Gastroesophageal sphincter (tissue), 4 donors: Measurements from ENCODE around the gene MTSS2. TPM values are rescaled to one million over a fixed set of nuclear protein-coding genes. Genes with fewer than 3 reads are reported as not detected.
A peak's percentile ranks its signal among the peaks of the same experiment; 100 is the strongest.

ENCODE experiments used
- ATAC-seq: fragments of 150-250 bp; one replicate; pipeline ENCODE4 v1.9.1; 2016; ENCODE audit warnings: mild to moderate bottlenecking, moderate library complexity
- H3K27ac ChIP-seq, 4 donors: fragments of 200-600 bp; sonication (generic) in 3 of 4; 1 replicate in 3 of 4; 2 replicates in 1 of 4; pipeline ENCODE4 v1.5.1; 2016 to 2019
- H3K27me3 ChIP-seq: fragments of 200-600 bp; sonication (generic); one replicate; pipeline ENCODE4 v1.5.1; 2019
- H3K36me3 ChIP-seq, 2 donors: fragments of 200-600 bp; sonication (generic); one replicate each; pipeline ENCODE4 v1.5.1; 2019; ENCODE audit warnings: control low read depth in 1 of 2
- H3K4me1 ChIP-seq, 3 donors: fragments of 200-600 bp; sonication (generic); 1 replicate in 2 of 3; 2 replicates in 1 of 3; pipeline ENCODE4 v1.5.1; 2016 to 2019; ENCODE audit warnings: control low read depth in 2 of 3
- H3K4me3 ChIP-seq, 2 donors: fragments of 200-600 bp; sonication (generic); one replicate each; pipeline ENCODE4 v1.5.1; 2019; ENCODE audit warnings: mild to moderate bottlenecking in 1 of 2, moderate library complexity in 1 of 2
- H3K9me3 ChIP-seq, 3 donors: fragments of 200-600 bp; sonication (generic); one replicate each; pipeline ENCODE4 v1.5.1; 2017 to 2019; ENCODE audit warnings: control low read depth in 2 of 3
- EP300 ChIP-seq: sonication (generic); formaldehyde crosslinking; IDR thresholded peaks from one replicate; pipeline ENCODE4 v1.6.1; 2017; ENCODE audit warnings: antibody characterized with exemption, mild to moderate bottlenecking
- POLR2A ChIP-seq, 2 donors: fragments of 450-650 bp; IDR thresholded peaks; one replicate each; pipeline ENCODE4 v1.6.1; 2017; ENCODE audit warnings: antibody characterized with exemption in 2 of 2, mild to moderate bottlenecking in 2 of 2, moderate library complexity in 1 of 2
- POLR2AphosphoS5 ChIP-seq: sonication (generic); formaldehyde crosslinking; IDR thresholded peaks from one replicate; pipeline ENCODE4 v1.6.1; 2017; ENCODE audit warnings: antibody characterized with exemption
- WGBS, 2 donors: methylation state at CpG; one replicate each; pipeline ENCODE4 v1.1.5; 2018; ENCODE audit warnings: low coverage in 1 of 2; 5-methylcytosine and 5-hydroxymethylcytosine counted together
- total RNA-seq, 4 donors: library from RNA; depleted of rRNA; stranded (reverse); fragments of >200 nt; gene quantifications; one replicate each; pipeline ENCODE4 v1.1.0, GENCODE V29; 2016
- TF ChIP-seq, protein P1 (sequence below), 4 experiments: fragments of 200-600 bp in 2 of 4; fragments of 450-650 bp in 2 of 4; sonication (generic) in 1 of 4; IDR thresholded peaks; one replicate each; pipeline ENCODE4 v1.5.1; 2017 to 2019; ENCODE audit warnings: antibody characterized with exemption in 4 of 4, mild to moderate bottlenecking in 2 of 4, moderate library complexity in 2 of 4

The MTSS2 gene
- total RNA-seq, 4 donors from 2014 or later = 70.9 to 234 (median 85.9) TPM

DNA sequence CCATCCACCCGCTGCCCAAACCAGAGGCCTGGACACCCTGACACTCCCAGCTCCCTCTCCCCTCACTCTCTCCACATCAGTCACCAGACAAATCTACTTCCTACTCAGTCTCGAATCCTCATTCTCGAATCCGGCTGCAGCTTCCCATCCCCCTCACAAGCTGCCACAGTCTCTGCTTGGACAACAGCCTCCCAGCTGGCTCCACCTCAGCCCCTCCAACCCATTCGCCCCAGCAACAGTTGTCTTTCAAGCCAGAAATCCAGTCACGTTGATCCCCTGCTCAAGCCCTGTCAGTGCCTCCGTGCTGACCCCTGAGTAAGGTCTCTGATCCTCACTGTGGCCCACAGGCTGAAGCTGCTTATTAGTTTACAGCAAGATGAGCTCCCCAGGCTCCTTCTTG, 44.2 kb upstream of the MTSS2 start:
- TF ChIP-seq POLR2AphosphoS5 (no peak), EP300 (no peak), POLR2A (IDR thresholded peaks at IDR 0.05) (no peak)
- TF ChIP-seq, protein P1, sequence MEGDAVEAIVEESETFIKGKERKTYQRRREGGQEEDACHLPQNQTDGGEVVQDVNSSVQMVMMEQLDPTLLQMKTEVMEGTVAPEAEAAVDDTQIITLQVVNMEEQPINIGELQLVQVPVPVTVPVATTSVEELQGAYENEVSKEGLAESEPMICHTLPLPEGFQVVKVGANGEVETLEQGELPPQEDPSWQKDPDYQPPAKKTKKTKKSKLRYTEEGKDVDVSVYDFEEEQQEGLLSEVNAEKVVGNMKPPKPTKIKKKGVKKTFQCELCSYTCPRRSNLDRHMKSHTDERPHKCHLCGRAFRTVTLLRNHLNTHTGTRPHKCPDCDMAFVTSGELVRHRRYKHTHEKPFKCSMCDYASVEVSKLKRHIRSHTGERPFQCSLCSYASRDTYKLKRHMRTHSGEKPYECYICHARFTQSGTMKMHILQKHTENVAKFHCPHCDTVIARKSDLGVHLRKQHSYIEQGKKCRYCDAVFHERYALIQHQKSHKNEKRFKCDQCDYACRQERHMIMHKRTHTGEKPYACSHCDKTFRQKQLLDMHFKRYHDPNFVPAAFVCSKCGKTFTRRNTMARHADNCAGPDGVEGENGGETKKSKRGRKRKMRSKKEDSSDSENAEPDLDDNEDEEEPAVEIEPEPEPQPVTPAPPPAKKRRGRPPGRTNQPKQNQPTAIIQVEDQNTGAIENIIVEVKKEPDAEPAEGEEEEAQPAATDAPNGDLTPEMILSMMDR (IDR thresholded peaks at IDR 0.05) = no peak
- Histone ChIP-seq H3K4me3 (no peak overlapping the region), H3K36me3 (peaks cover 0 to 25% of the 10 kb centered on the region in 2 donors), H3K9me3 (no peaks in the 10 kb centered on the region), H3K27me3 (no peaks in the 10 kb centered on the region), H3K4me1 (peaks cover 0 to 40% (median 25%) of the 10 kb centered on the region in 3 donors), H3K27ac (no peak overlapping the region)
- no peak for ATAC-seq
- 78 to 86% methylated on average over 6 to 7 of the region's 7 CpGs for WGBS, 2 donors

DNA sequence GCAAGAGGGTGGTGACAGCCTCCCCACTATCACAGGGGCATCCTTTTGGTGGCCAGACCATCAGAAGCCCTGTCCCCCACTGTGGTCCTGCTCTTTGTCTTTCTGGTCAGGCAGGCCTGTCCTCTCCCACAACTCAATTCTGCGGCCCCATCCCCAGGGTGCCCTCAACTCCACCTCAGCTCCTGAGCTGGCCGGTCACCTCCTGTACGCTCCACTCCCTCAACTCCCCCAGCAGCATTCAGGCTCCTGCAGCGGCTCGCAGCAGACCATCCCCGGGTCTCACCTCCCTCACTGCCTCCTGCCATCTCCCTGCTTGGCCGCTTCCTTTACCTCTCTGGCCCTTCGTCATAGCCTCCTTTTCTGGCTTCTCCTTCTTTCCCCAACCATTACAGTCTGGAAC, 43.4 kb upstream of the MTSS2 start:
- no peak overlapping the region for H3K27ac ChIP-seq
- no peak for ATAC-seq
- no peaks in the 10 kb centered on the region for H3K27me3 ChIP-seq
- TF ChIP-seq EP300 (no peak), POLR2A (IDR thresholded peaks at IDR 0.05) (no peak), POLR2AphosphoS5 (no peak)
- TF ChIP-seq, protein P1 (IDR thresholded peaks at IDR 0.05) = no peak
- H3K4me3 ChIP-seq = no peak overlapping the region
- H3K4me1 ChIP-seq = peaks cover 0 to 41% (median 29%) of the 10 kb centered on the region in 3 donors
- no peaks in the 10 kb centered on the region for H3K9me3 ChIP-seq
- H3K36me3 ChIP-seq = peaks cover 0 to 25% of the 10 kb centered on the region in 2 donors
- 97 to 100% methylated on average over 2 to 8 of the region's 8 CpGs for WGBS, 2 donors

DNA sequence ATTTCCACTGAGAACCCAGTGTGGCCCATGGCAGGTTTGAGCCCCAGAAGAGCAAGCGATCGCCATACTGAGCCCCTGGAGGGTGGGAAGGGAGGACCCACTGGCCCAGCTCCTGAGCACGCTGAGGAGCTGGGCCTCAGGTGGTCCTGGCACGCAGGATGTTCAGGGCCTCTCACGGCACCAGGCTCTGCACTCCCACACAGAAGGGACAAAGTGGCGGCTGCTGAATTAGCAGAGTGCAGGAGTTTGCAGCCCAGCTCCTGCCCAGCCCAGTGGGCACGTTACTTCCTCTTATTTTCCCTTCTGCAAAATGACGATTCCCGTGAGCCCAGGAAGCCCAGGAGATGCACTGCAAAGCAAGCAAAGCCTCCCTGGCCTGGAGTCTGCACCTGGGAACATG, 42.3 kb upstream of the MTSS2 start:
- Histone ChIP-seq H3K27ac (peak overlapping the region in 2 of 4 donors; percentile 87 to 91), H3K36me3 (peaks cover 0 to 25% of the 10 kb centered on the region in 2 donors), H3K9me3 (no peaks in the 10 kb centered on the region), H3K4me1 (peaks cover 0 to 47% (median 29%) of the 10 kb centered on the region in 3 donors), H3K4me3 (no peak overlapping the region), H3K27me3 (no peaks in the 10 kb centered on the region)
- TF ChIP-seq, protein P1 (IDR thresholded peaks at IDR 0.05) = no peak
- TF ChIP-seq POLR2AphosphoS5 (no peak), POLR2A (IDR thresholded peaks at IDR 0.05) (no peak), EP300 (no peak)
- no peak for ATAC-seq
- WGBS, 2 donors = 87% methylated on average over 3 of the region's 9 CpGs; no CpG with 5 or more reads in 1 of the 2 donors

DNA sequence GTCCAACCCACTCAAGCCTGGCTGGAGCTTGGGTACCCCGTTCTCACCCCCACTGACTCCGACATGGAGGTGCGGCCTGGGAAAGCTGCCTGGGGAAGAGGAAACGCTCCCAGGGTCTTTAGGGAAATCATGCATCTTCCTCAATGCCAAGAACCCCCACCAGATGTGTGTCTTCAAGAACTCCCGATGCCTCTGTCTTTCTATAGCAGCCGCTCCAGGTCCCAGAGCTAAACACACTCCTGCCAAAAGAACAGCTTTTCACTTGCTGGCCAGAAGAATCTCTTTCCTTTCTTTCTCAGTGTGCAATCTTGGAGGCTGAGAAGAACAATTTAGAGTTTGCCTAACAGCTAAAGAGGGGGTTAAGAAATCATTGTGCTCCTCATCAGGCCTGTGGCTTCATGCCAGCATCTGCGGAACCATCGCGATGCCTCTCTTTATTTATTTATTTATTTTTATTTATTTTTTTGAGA, 41.1 kb upstream of the MTSS2 start:
- Histone ChIP-seq H3K36me3 (peaks cover 0 to 25% of the 10 kb centered on the region in 2 donors), H3K4me3 (no peak overlapping the region), H3K4me1 (peaks cover 0 to 47% (median 29%) of the 10 kb centered on the region in 3 donors), H3K9me3 (no peaks in the 10 kb centered on the region), H3K27me3 (no peaks in the 10 kb centered on the region), H3K27ac (peak overlapping the region; percentile 58 to 91 (median 89))
- peak; percentile 50 for ATAC-seq
- TF ChIP-seq EP300 (no peak), POLR2A (IDR thresholded peaks at IDR 0.05) (no peak), POLR2AphosphoS5 (peak; percentile 60)
- TF ChIP-seq, protein P1 (IDR thresholded peaks at IDR 0.05) = no peak
- 33 to 35% methylated on average over 6 to 8 of the region's 9 CpGs for WGBS, 2 donors
